ENCODE data around the gene NSD2.

Gene NSD2

GRCh38 chr4:1864076-1865008 is 6.9 kb upstream of the NSD2 start:
- no peak for DNase-seq

DNA sequence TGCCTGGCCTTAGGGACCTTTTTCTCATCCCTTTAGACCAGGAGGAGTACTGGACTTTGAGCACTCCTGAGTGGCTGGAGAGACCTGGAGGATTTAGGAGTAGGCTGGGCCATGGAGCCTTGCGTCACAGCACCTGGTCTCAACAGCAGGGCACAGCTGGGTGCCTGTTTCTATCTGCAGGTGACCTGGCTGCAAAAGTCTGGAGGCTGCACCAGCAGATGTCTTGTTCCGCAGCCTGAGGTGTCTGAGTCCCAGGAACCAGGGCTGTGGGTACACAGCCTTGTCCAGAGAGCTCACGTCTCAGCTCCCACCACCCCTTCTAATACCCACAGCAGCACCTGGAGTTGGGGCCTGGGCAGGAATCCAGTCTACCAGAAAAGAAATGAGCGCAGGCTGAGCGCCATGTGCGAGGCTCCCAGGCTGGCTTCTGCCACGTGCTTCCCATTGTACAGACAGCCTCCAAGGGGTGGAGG is 5.0 kb upstream of the NSD2 start:
- no peak for DNase-seq

DNA sequence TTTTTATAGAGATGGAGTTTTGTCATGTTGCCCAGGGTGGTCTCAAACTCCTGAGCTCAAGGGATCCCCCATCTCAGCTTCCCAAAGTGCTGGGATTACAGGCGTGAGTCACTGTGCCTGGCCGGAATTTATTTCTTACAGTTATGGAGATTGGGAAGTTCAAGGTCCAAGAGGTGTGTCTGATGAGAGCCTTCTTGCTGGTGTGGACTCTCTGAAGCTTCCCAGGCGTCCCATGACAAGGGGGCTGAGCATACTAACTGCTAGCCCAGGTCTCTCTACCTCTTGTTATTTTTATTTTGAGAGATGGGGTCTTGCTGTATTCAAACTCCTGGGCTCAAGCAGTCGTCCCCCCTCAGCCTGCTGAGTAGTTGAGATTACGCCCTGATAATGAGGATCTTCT is 2.9 kb upstream of the NSD2 start:
- no peak for DNase-seq

GRCh38 chr4:1868912-1869311 is 2.3 kb upstream of the NSD2 start:
- DNase-seq, result no peak

DNA sequence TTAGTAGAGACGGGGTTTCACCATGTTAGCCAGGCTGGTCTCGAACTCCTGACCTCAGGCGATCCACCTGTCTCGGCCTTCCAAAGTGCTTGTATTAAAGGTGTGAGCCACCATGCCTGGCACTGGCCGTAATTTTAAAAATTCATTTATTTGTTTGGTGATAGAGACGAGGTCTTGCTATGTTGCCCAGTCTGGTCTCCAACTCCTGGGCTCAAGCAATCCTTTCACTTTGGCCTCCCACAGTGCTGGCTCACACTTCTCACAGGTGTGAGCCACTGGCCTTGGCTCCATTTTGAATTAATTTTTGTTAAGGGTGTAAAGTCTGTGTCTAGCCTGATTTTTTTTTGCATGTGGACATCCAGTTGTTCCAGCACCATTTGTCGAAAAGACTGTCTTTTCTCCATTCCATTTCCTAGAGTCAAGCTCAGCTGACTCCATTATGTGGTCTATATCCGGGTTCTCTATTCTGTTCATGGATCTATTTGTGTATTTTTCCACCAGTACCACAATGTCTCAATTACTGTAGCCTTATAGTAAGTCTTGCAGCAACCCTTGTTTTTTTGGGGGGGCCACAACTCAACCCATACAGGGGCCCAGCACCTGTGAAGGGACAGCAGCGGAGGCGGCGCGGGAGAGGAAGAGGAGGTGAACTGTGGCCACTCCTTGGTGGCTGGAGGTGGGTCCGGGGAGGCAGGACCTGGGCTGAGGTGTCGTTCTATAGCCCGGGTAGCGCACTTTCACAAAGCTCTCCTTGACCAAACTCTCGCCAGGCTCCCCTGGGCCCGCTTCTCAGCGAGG is 1.5 kb upstream of the NSD2 start:
- no peak for DNase-seq

- no peak for DNase-seq
Measured at GRCh38 chr4:1870328-1870577, 940 bp upstream of the NSD2 start.

DNA sequence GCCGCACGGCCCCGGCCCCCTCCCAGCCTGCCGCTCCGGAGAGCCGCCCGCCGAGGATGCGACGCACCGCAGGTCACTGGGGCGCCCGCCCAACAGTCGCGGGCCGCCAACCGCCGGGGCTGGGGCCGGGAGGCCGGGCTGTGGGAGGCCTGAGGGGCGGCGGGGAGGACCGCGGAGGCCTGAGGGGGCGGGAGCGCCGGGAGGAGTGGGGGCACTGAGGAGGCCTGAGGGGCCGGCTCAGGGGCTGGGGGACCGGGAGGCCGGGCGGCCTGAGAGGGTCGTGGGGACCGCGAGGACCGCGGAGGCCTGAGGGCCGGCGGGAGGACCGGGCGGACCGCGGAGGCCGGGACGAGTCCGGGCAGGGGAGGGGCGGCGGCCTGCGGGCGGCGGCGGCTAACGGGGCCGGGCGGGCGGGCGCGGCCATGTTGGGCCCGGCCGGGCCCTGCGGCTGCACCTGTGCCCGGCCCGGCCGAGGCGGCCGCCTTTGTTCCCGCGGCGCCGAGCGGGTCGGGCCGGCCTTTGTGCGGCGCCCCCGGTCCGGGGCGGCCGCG is 353 bp downstream of the NSD2 start:
- no peak for DNase-seq

- no peak for DNase-seq
Measured at GRCh38 chr4:1872870-1873269, 1.7 kb downstream of the NSD2 start.

GRCh38 chr4:1873291-1873690 is 2.1 kb downstream of the NSD2 start:
- no peak for DNase-seq

- DNase-seq, result no peak
Measured at GRCh38 chr4:1873776-1874175, 2.6 kb downstream of the NSD2 start.

GRCh38 chr4:1874201-1874600 is 3.0 kb downstream of the NSD2 start:
- no peak for DNase-seq

DNA sequence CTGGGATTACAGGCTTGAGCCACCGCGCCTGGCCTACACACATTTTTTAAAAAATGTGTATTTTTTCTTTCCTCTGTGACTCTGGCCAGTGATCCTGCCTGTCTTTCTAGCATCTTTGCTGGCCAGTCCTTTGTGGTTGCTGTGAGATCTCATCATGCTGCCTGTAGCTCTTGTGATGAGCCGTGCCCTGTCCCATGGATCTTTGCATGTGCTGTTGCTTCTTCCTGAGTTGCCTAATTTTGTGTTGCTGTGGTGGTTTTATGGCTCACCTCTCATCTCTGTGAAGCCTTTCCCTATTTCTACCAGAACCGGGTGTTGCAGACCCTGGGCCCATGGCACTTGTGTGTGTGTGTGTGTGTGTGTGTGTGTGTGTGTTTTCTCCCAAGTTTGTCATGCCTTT is 8.3 kb downstream of the NSD2 start:
- DNase-seq, result no peak

GRCh38 chr4:1880332-1880731 is 9.1 kb downstream of the NSD2 start:
- DNase-seq, result no peak

GRCh38 chr4:1882850-1883271 is 11.7 kb downstream of the NSD2 start:
- no peak for DNase-seq

DNA sequence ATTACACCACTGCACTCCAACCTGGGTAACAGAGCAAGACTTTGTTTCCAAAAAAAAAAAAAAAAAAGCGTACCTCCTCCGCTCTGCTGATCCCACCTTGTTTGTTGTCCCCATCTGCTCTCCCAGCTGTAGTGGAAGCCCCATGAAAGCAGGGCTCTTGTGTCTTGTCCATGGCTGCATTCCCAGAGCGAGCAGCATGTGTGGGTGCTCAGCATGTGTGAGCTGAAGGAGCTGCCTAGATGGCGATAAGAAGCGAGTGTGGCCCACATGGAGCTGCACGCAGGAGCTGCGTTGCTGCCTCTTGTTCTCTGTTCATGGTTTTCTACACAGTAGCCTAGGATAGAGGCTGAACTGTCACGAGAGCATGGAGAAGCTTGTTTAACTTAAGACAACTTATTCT is 12.4 kb downstream of the NSD2 start:
- no peak for DNase-seq

GRCh38 chr4:1885414-1885813 is 14.2 kb downstream of the NSD2 start:
- DNase-seq, result no peak

GRCh38 chr4:1887052-1887451 is 15.9 kb downstream of the NSD2 start:
- no peak for DNase-seq

DNA sequence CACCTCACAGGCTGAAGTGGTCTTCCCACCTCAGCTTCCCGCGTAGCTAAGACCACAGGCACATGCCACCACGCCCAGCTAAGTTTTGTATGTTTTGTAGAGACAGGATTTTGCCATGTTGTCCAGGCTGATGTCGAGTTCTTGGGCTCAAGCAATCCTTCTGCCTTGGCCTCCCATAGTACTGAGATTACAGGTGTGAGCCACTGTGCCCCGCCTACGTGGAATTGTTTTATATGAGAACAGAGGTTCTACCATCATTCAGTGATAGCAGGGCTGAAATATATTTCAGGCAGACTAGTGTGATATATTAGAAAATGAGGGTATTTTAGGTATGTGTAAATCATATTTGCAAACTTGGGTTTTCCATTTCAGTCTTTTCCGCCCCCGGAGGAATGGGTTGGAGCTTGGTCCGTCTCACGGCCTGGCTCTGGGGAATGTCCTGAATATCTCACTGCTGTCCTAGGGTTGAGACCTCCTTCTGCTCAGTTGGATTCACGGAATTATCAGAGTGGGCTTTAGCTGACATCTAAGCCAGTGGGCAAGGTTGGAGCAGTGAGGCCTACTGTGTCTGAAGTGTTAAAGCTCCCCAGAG is 19.9 kb downstream of the NSD2 start:
- DNase-seq, result no peak

DNA sequence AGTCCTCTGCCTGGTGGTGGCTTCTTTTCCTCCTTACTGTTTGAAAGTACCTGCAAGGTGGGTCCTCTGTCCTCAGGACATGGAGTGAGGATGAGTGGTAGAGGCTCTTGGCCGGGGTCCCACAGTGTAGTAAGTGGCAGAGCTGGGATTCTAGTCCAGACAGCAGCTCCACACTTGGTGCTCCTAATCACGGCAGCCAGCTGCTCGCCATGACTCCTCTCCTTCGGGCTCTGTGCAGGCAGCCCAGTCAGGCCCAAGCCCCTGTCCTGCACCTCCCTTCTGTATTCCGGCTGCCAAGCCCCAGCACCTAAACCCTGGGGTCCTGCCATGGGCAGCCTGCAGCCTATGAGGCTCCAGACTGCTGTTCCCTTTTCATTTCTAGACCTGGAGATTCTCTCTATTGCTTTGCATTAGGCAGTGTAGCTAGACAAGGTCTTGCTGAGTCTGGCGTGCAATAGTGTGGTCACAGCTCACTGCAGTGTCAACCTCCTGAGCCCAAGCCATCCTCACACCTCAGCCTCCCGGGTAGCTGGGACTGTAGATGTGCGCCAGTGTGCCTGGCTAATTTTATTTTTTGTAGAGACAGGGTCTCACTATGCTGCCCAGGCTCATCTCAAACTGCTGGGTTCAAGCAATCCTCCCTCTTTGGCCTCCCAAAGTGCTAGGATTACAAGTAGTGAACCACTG is 24.9 kb downstream of the NSD2 start:
- no peak for DNase-seq

- no peak for DNase-seq
Measured at GRCh38 chr4:1896658-1896991, 25.4 kb downstream of the NSD2 start.

- no peak for DNase-seq
Measured at GRCh38 chr4:1898007-1898406, 26.8 kb downstream of the NSD2 start.

GRCh38 chr4:1898681-1899080 is 27.5 kb downstream of the NSD2 start:
- no peak for DNase-seq

Measured in cerebellar nuclear complex (tissue), 1 donor.